ENCODE results near the gene EHF. TPM values are rescaled to one million over a fixed set of nuclear protein-coding genes. Genes with fewer than 3 reads are reported as not detected.

Gene EHF
- total RNA-seq, 2 donors from 2014 or later: 21.4 to 40.5 TPM

GRCh38 chr11:34651551-34651950 is 30.7 kb downstream of the EHF start:
- H3K27me3 ChIP-seq: no peaks in the 10 kb centered on the region
- TF ChIP-seq POLR2A (IDR thresholded peaks at IDR 0.05) (no peak), CTCF (IDR thresholded peaks at IDR 0.05) (no peak)
- intact Hi-C loops (cut with DNase I): no loop called here
- peak overlapping the region in 1 of 4 donors; percentile 73 for H3K27ac ChIP-seq
- no peak for ATAC-seq
- WGBS, 2 donors: 54 to 63% methylated on average over 3 of the region's 3 CpGs
- H3K36me3 ChIP-seq (replicated peaks in 1 of 2; ENCODE audit: insufficient read depth in 1 of 2, low read depth in 2 of 2): peaks cover 0 to 5% of the 10 kb centered on the region in 2 donors
- no peak for DNase-seq
- H3K9me3 ChIP-seq: no peaks in the 10 kb centered on the region
- no peak overlapping the region for H3K4me3 ChIP-seq
- peaks cover 58% of the 10 kb centered on the region for H3K4me1 ChIP-seq

GRCh38 chr11:34652191-34652973 is 31.5 kb downstream of the EHF start:
- Histone ChIP-seq H3K36me3 (replicated peaks in 1 of 2; ENCODE audit: insufficient read depth in 1 of 2, low read depth in 2 of 2) (peaks cover 0 to 10% of the 10 kb centered on the region in 2 donors), H3K4me3 (no peak overlapping the region), H3K9me3 (no peaks in the 10 kb centered on the region), H3K4me1 (peaks cover 58% of the 10 kb centered on the region), H3K27me3 (no peaks in the 10 kb centered on the region), H3K27ac (peak overlapping the region; percentile 45 to 73 (median 70))
- intact Hi-C loops (cut with DNase I): no loop called here
- TF ChIP-seq CTCF (IDR thresholded peaks at IDR 0.05) (no peak), POLR2A (IDR thresholded peaks at IDR 0.05) (no peak)
- DNase-seq (no peak), ATAC-seq (no peak)
- WGBS, 2 donors: 75 to 78% methylated on average over 6 of the region's 6 CpGs

- Histone ChIP-seq H3K4me1 (peaks cover 58% of the 10 kb centered on the region), H3K27ac (peak overlapping the region in 3 of 4 donors; percentile 70 to 73 (median 71)), H3K4me3 (no peak overlapping the region), H3K27me3 (no peaks in the 10 kb centered on the region), H3K9me3 (no peaks in the 10 kb centered on the region), H3K36me3 (replicated peaks in 1 of 2; ENCODE audit: insufficient read depth in 1 of 2, low read depth in 2 of 2) (peaks cover 0 to 13% of the 10 kb centered on the region in 2 donors)
- ATAC-seq (no peak), DNase-seq (no peak)
- intact Hi-C loops (cut with DNase I): no loop called here
- TF ChIP-seq CTCF (IDR thresholded peaks at IDR 0.05) (no peak), POLR2A (IDR thresholded peaks at IDR 0.05) (no peak)
- 71 to 90% methylated on average over 3 of the region's 3 CpGs for WGBS, 2 donors
Observed at GRCh38 chr11:34653031-34653430, 32.1 kb downstream of the EHF start.

GRCh38 chr11:34653851-34654482 is 33.1 kb downstream of the EHF start:
- Histone ChIP-seq H3K4me3 (no peak overlapping the region), H3K36me3 (replicated peaks in 1 of 2; ENCODE audit: insufficient read depth in 1 of 2, low read depth in 2 of 2) (peaks cover 0 to 19% of the 10 kb centered on the region in 2 donors), H3K4me1 (peaks cover 58% of the 10 kb centered on the region), H3K27me3 (no peaks in the 10 kb centered on the region), H3K9me3 (no peaks in the 10 kb centered on the region), H3K27ac (peak overlapping the region; percentile 70 to 79 (median 72))
- TF ChIP-seq POLR2A (IDR thresholded peaks at IDR 0.05) (no peak), CTCF (IDR thresholded peaks at IDR 0.05) (peak; percentile 15 to 72 (median 58))
- intact Hi-C loops (cut with DNase I): no loop called here
- ATAC-seq (peak; percentile 82), DNase-seq (peak; percentile 74 to 89 (median 84))
- 26 to 28% methylated on average over 12 of the region's 12 CpGs for WGBS, 2 donors

All from body of pancreas (tissue), 4 donors.